Transverse colon (tissue), 4 donors: Measurements from ENCODE around the gene RPS19BP1. TPM values are rescaled to one million over a fixed set of nuclear protein-coding genes. Genes with fewer than 3 reads are reported as not detected.

ENCODE experiments used
- DNase-seq: peaks from one replicate; pipeline ENCODE4 v3.0.0-alpha.2; 2019
- H3K27ac ChIP-seq, 4 donors: fragments of 200-600 bp; sonication (generic); 2 replicates each; pipeline ENCODE4 v1.5.1; 2016 to 2018; ENCODE audit warnings: inconsistent platforms in 4 of 4
- H3K27me3 ChIP-seq: fragments of 200-600 bp; sonication (generic); 2 replicates; pipeline ENCODE4 v1.5.1; 2017; ENCODE audit warnings: inconsistent platforms
- H3K36me3 ChIP-seq, 4 donors: fragments of 200-600 bp; sonication (generic); 2 replicates each; pipeline ENCODE4 v1.5.1; 2017 to 2019; ENCODE audit warnings: inconsistent platforms in 4 of 4
- H3K4me1 ChIP-seq, 4 donors: fragments of 200-600 bp; sonication (generic); 2 replicates each; pipeline ENCODE4 v1.5.1; 2017 to 2020; ENCODE audit warnings: inconsistent platforms in 4 of 4
- H3K4me3 ChIP-seq, 4 donors: fragments of 200-600 bp; sonication (generic); 1 replicate in 1 of 4; 2 replicates in 3 of 4; pipeline versions ENCODE4 v1.5.1 to v1.6.1; 2017 to 2019; ENCODE audit warnings: inconsistent platforms in 4 of 4
- H3K9me3 ChIP-seq, 2 donors: fragments of 200-600 bp; sonication (generic); 2 replicates each; pipeline ENCODE4 v1.5.1; 2017 to 2019; ENCODE audit warnings: inconsistent platforms in 2 of 2
- EP300 ChIP-seq: sonication (generic); formaldehyde crosslinking; IDR thresholded peaks from one replicate; pipeline ENCODE4 v1.6.1; 2017; ENCODE audit warnings: antibody characterized with exemption, low read depth
- POLR2A ChIP-seq: fragments of 450-650 bp; IDR thresholded peaks from one replicate; pipeline ENCODE4 v1.6.1; 2016; ENCODE audit warnings: antibody characterized with exemption, mild to moderate bottlenecking, moderate library complexity
- POLR2AphosphoS5 ChIP-seq, 3 donors: sonication (generic); formaldehyde crosslinking; IDR thresholded peaks; one replicate each; pipeline ENCODE4 v1.6.1; 2016; ENCODE audit warnings: antibody characterized with exemption in 3 of 3
- WGBS, 2 donors: methylation state at CpG; one replicate each; pipeline ENCODE4 v1.1.5; 2018; ENCODE audit warnings: low coverage in 1 of 2; 5-methylcytosine and 5-hydroxymethylcytosine counted together
- in situ Hi-C, 4 donors: fragments of 200-750 bp; cut with MboI; loops; one replicate each; pipeline versions ENCODE4 v1.15.0 to v1.15.1; 2017; ENCODE audit warnings: low sequenced_read_pairs in 3 of 4, low pct_ligation_motif_present in 1 of 4, low pct_unique_long_range_greater_than_20kb in 1 of 4
- intact Hi-C: fragments of 100-400 bp; cut with DNase I; formaldehyde crosslinking; loops from one replicate; pipeline ENCODE4 v1.15.1; 2023; ENCODE audit warnings: low total_unique reads
- total RNA-seq, 4 donors: library from RNA; depleted of rRNA; stranded (reverse); fragments of >200 nt; gene quantifications; one replicate each; pipeline ENCODE4 v1.1.0, GENCODE V29; 2016
- TF ChIP-seq, protein P1 (sequence below), 5 experiments: fragments of 200-600 bp in 3 of 5; fragments of 450-650 bp in 2 of 5; sonication (generic) in 3 of 5; IDR thresholded peaks; 1 replicate in 2 of 5; 2 replicates in 3 of 5; pipeline ENCODE4 v1.5.1; 2016 to 2017; ENCODE audit warnings: antibody characterized with exemption in 5 of 5, inconsistent platforms in 3 of 5, mild to moderate bottlenecking in 2 of 5, moderate library complexity in 1 of 5

Gene RPS19BP1
- total RNA-seq, 4 donors from 2014 or later = 20.5 to 153 (median 97.8) TPM

DNA sequence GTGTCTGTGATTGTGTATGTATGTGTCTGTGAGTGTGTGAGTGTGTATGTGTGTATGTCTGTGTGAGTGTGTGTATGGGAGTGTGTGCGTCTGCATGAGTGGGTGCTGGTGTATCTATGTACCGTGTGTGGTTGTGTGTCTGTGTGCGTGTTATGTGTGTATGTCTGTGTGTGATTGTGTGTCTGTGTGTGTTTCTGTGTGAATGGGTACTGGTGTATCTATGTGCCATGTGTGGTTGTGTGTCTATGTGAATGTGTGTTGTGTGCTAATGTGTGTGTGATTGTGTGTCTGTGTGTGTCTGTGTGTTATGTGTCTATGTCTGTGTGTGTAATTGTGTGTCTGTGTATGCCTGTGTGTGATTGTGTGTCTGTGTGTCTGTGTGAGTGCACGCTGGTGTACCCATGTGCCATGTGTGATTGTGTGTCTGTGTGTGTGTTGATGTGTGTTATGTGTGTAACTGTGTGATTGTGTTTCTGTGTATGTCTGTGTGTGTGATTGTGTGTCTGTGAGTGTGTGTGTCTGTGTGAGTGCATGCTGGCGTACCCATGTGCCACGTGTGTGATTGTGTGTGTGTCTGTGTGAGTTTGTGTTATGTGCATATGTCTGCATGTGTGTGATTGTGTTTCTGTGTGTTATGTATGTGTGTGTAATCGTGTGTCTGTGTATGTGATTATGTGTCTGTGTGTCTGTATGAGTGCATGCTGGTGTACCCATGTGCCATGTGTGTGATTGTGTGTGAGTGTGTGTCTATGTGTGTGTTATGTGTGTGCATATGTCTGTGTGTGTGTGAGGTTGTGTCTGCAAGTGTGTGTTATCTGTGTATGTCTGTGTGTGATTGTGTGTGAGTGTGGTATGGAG is 31.3 kb upstream of the RPS19BP1 start:
- H3K27ac ChIP-seq = no peak overlapping the region
- TF ChIP-seq EP300 = no peak
- TF ChIP-seq, protein P1, sequence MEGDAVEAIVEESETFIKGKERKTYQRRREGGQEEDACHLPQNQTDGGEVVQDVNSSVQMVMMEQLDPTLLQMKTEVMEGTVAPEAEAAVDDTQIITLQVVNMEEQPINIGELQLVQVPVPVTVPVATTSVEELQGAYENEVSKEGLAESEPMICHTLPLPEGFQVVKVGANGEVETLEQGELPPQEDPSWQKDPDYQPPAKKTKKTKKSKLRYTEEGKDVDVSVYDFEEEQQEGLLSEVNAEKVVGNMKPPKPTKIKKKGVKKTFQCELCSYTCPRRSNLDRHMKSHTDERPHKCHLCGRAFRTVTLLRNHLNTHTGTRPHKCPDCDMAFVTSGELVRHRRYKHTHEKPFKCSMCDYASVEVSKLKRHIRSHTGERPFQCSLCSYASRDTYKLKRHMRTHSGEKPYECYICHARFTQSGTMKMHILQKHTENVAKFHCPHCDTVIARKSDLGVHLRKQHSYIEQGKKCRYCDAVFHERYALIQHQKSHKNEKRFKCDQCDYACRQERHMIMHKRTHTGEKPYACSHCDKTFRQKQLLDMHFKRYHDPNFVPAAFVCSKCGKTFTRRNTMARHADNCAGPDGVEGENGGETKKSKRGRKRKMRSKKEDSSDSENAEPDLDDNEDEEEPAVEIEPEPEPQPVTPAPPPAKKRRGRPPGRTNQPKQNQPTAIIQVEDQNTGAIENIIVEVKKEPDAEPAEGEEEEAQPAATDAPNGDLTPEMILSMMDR (IDR thresholded peaks at IDR 0.05) = no peak
- TF ChIP-seq POLR2A = no peak
- no peak for TF ChIP-seq POLR2AphosphoS5 (IDR thresholded peaks at IDR 0.05)
- H3K4me1 ChIP-seq = no peaks in the 10 kb centered on the region
- H3K36me3 ChIP-seq = no peaks in the 10 kb centered on the region
- in situ Hi-C loops = no loop called here
- 86% methylated on average over 7 of the region's 7 CpGs; no CpG with 5 or more reads in 1 of the 2 donors for whole genome bisulfite sequencing, 2 donors
- intact Hi-C loops = no loop called here
- no peaks in the 10 kb centered on the region for H3K9me3 ChIP-seq
- no peak overlapping the region for H3K4me3 ChIP-seq
- DNase-seq = no peak
- peaks cover 29% of the 10 kb centered on the region for H3K27me3 ChIP-seq

DNA sequence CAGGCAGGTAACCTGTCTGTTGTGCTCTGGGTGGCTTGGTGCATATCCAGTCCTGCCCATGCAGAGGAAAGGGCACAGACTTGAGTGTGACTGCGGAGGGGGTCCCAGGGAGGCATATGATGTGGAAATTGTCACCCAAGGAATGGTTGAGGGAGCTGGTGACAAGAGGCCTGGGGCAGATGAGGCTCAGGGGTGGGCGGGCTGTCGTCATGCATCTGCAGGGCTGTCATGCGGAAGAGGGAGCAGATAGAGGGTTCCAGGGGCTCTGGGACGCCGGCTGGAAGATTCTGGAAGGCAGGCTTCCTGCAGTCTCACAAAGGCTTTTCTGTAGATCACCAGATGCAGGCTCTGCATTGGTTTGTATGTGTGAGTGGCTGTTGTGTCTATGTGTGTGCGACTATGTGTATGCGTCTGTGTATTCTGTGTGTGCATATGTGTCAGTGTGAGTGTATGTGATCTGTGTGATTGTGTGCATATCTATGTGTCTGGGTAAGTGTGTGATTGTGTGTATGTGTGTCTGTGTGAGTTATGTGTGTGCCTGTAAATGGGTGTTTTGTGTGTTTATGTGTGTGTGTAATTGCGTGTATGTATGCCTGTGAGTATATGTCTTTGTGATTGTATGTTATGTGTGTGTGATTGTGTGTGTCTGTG is 30.4 kb upstream of the RPS19BP1 start:
- Histone ChIP-seq H3K4me1 (peaks cover 4 to 7% (median 5%) of the 10 kb centered on the region in 4 donors), H3K4me3 (no peak overlapping the region), H3K9me3 (no peaks in the 10 kb centered on the region), H3K36me3 (no peaks in the 10 kb centered on the region), H3K27me3 (peaks cover 37% of the 10 kb centered on the region), H3K27ac (no peak overlapping the region)
- TF ChIP-seq POLR2A (no peak), EP300 (no peak), POLR2AphosphoS5 (IDR thresholded peaks at IDR 0.05) (no peak)
- TF ChIP-seq, protein P1 (IDR thresholded peaks at IDR 0.05) = no peak
- in situ Hi-C loops = no loop called here
- intact Hi-C loops = no loop called here
- WGBS, 2 donors = 62 to 73% methylated on average over 5 to 9 of the region's 9 CpGs
- no peak for DNase-seq

GRCh38 chr22:39560127-39560526 is 27.6 kb upstream of the RPS19BP1 start:
- in situ Hi-C loops (no loop called here), intact Hi-C loops (no loop called here)
- WGBS, 2 donors = 39% methylated on average over 6 of the region's 6 CpGs; no CpG with 5 or more reads in 1 of the 2 donors
- Histone ChIP-seq H3K4me1 (peaks cover 6 to 13% (median 10%) of the 10 kb centered on the region in 4 donors), H3K4me3 (no peak overlapping the region), H3K36me3 (no peaks in the 10 kb centered on the region), H3K27ac (no peak overlapping the region), H3K27me3 (peaks cover 64% of the 10 kb centered on the region), H3K9me3 (no peaks in the 10 kb centered on the region)
- TF ChIP-seq POLR2A = no peak
- TF ChIP-seq, protein P1 (IDR thresholded peaks at IDR 0.05) = no peak
- no peak for DNase-seq

- TF ChIP-seq POLR2AphosphoS5 (IDR thresholded peaks at IDR 0.05) = no peak
- TF ChIP-seq, protein P1 (IDR thresholded peaks at IDR 0.05) = peak in 3 of 5 experiments; percentile 13 to 31 (median 16)
- TF ChIP-seq POLR2A = no peak
- no peak for TF ChIP-seq EP300
- DNase-seq = no peak
- Histone ChIP-seq H3K27ac (no peak overlapping the region), H3K36me3 (no peaks in the 10 kb centered on the region), H3K9me3 (no peaks in the 10 kb centered on the region), H3K27me3 (peaks cover 64% of the 10 kb centered on the region), H3K4me3 (no peak overlapping the region), H3K4me1 (peaks cover 6 to 13% (median 10%) of the 10 kb centered on the region in 4 donors)
- WGBS, 2 donors = 38% methylated on average over 11 of the region's 11 CpGs; no CpG with 5 or more reads in 1 of the 2 donors
- intact Hi-C loops (no loop called here), in situ Hi-C loops (no loop called here)
Measured at GRCh38 chr22:39559456-39560105, 27.0 kb upstream of the RPS19BP1 start.
